Gastroesophageal sphincter (tissue), 3 donors: ENCODE results near the gene YKT6.

ENCODE experiments used
- POLR2AphosphoS5 ChIP-seq: sonication (generic); formaldehyde crosslinking; IDR thresholded peaks from one replicate; pipeline ENCODE4 v1.6.1; 2017; ENCODE audit warnings: antibody characterized with exemption
- TF ChIP-seq, protein P1 (sequence below), 4 experiments: fragments of 200-600 bp in 2 of 4; fragments of 450-650 bp in 2 of 4; sonication (generic) in 1 of 4; IDR thresholded peaks; one replicate each; pipeline ENCODE4 v1.5.1; 2017 to 2019; ENCODE audit warnings: antibody characterized with exemption in 4 of 4, mild to moderate bottlenecking in 2 of 4, moderate library complexity in 2 of 4

DNA sequence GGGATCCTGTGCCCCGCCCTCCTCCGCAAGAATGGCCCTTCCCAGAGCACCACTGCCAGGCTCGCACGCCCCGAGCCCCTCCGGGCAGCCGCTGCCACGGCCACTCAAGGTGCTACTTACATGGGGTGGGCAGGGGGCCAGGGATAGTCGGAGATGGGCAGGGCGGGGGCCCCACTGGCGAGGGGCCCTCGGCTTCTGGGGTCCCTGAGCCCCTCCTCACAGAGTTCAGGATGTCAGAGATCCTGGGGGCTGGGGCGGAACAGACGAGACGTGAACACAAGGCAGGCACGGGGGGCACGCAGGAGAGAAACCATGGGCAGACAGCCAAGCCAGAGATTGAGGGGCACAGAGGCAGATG lies 25.6 kb downstream of the YKT6 start:
- TF ChIP-seq, protein P1, sequence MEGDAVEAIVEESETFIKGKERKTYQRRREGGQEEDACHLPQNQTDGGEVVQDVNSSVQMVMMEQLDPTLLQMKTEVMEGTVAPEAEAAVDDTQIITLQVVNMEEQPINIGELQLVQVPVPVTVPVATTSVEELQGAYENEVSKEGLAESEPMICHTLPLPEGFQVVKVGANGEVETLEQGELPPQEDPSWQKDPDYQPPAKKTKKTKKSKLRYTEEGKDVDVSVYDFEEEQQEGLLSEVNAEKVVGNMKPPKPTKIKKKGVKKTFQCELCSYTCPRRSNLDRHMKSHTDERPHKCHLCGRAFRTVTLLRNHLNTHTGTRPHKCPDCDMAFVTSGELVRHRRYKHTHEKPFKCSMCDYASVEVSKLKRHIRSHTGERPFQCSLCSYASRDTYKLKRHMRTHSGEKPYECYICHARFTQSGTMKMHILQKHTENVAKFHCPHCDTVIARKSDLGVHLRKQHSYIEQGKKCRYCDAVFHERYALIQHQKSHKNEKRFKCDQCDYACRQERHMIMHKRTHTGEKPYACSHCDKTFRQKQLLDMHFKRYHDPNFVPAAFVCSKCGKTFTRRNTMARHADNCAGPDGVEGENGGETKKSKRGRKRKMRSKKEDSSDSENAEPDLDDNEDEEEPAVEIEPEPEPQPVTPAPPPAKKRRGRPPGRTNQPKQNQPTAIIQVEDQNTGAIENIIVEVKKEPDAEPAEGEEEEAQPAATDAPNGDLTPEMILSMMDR (IDR thresholded peaks at IDR 0.05), result no peak
- no peak for TF ChIP-seq POLR2AphosphoS5
